Measurements from ENCODE around the gene ZNF428. TPM values are rescaled to one million over a fixed set of nuclear protein-coding genes. Genes with fewer than 3 reads are reported as not detected.
"Not testable (repeated sequence)": the region's sequence is repeated elsewhere in the genome, so short reads cannot be mapped to it uniquely, and the experiment has no call there.

ZNF428 gene
- polyA plus RNA-seq, 1 experiment, result 34.0 TPM

DNA sequence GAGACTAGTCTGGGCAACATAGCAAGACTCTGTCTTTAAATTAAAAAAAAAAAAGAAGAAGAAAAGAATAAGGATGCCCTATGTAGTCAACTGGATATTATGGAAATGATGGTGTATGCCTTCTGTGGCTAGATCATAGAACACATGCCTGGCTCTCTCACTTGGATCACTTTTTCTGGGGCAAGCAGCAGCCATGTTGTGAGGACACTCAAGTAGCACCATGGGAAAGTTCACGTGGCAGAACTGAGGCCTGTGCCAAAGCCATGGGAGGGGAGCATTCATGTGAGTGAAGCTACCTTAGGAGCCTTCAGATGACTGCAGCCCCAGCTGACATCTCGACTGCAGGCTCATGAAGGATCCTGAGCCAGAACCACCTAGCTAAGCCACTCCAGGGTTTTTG, 38.6 kb upstream of the ZNF428 start:
- H3K36me3 ChIP-seq (ENCODE audit: control insufficient read depth, insufficient read depth, low read length), result peaks cover 32% of the 10 kb centered on the region
- ChIA-PET POLR2A (no interaction called here), CTCF (no interaction called here)
- no peak overlapping the region for H3K4me3 ChIP-seq (ENCODE audit: low read depth, low read length)
- no peak for DNase-seq (ENCODE audit: low read depth)
- H3K27me3 ChIP-seq (ENCODE audit: control insufficient read depth, insufficient read depth, low read length), result no peaks in the 10 kb centered on the region
- TF ChIP-seq CTCF (IDR thresholded peaks at IDR 0.05; ENCODE audit: insufficient read depth, low read depth, low read length), result no peak

GRCh38 chr19:43656436-43656835, 37.0 kb upstream of the ZNF428 start:
- ChIA-PET POLR2A (interaction anchor here (0.6 kb wide), 2 partner anchors 12 to 119 kb away, joined by 3 read pairs; no protein-coding TSS in a partner anchor), CTCF (no interaction called here)
- Histone ChIP-seq H3K27me3 (ENCODE audit: control insufficient read depth, insufficient read depth, low read length) (no peaks in the 10 kb centered on the region), H3K36me3 (ENCODE audit: control insufficient read depth, insufficient read depth, low read length) (peaks cover 32% of the 10 kb centered on the region), H3K4me3 (ENCODE audit: low read depth, low read length) (no peak overlapping the region)
- DNase-seq (ENCODE audit: low read depth), result no peak
- TF ChIP-seq CTCF (IDR thresholded peaks at IDR 0.05; ENCODE audit: insufficient read depth, low read depth, low read length), result no peak

- TF ChIP-seq CTCF (IDR thresholded peaks at IDR 0.05; ENCODE audit: insufficient read depth, low read depth, low read length), result no peak
- no peaks in the 10 kb centered on the region for H3K27me3 ChIP-seq (ENCODE audit: control insufficient read depth, insufficient read depth, low read length)
- no peak overlapping the region for H3K4me3 ChIP-seq (ENCODE audit: low read depth, low read length)
- CTCF ChIA-PET, result interaction anchor here (0.9 to 1.8 kb wide), 8 partner anchors 9 to 139 kb away, joined by 3 to 8 read pairs (median 5); no protein-coding TSS in a partner anchor
- H3K36me3 ChIP-seq (ENCODE audit: control insufficient read depth, insufficient read depth, low read length), result peaks cover 33% of the 10 kb centered on the region
- POLR2A ChIA-PET, result no interaction called here
- no peak for DNase-seq (ENCODE audit: low read depth)
Observed at GRCh38 chr19:43652546-43652874, 33.1 kb upstream of the ZNF428 start.

DNA sequence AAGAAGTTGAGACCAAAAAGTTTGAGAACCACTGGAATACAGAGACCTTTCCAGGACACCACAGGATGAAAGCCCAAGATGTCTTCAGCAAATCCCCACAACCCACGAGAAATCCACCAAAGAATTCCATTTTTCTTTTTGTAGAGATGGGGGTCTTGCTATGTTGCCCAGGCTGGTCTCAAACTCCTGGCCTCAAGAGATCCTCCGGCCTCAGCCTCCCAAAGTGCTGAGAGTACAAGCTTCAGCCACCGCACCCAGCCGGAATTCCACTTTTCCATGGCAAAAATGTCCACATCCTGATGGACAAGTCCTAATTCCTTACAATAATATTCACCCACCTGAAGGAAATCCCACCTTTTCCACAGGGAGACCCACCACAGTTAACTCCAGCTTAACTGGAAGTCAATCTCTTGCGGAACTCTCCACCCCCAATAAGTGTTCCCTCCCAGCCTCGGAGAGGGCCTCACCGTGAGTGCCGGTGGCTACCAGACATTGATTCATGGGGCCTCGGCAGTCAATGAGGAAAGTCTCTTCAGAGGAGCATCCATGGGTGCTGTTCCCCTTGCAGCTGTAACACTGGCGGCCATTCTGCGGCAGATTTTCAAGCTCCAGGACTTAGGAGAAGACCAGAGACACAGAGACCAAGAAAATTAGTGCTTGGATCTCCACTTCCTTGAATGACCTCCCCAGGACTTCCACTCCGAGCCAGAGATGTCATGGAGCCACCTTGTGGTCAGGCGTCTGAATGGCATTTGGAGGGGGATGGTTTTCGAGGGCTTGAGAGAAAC, 32.5 kb upstream of the ZNF428 start:
- TF ChIP-seq CTCF (IDR thresholded peaks at IDR 0.05; ENCODE audit: insufficient read depth, low read depth, low read length), result peak; percentile 81
- peak; percentile 1 for DNase-seq (ENCODE audit: low read depth)
- Histone ChIP-seq H3K4me3 (ENCODE audit: low read depth, low read length) (no peak overlapping the region), H3K27me3 (ENCODE audit: control insufficient read depth, insufficient read depth, low read length) (no peaks in the 10 kb centered on the region), H3K36me3 (ENCODE audit: control insufficient read depth, insufficient read depth, low read length) (peaks cover 33% of the 10 kb centered on the region)
- CTCF ChIA-PET, result interaction anchor here (0.6 to 1.8 kb wide), 10 partner anchors 10 to 476 kb away, joined by 3 to 8 read pairs (median 4); no protein-coding TSS in a partner anchor
- POLR2A ChIA-PET, result no interaction called here

- CTCF ChIA-PET, result interaction anchor here (0.6 kb wide), 1 partner anchor 64 kb away, joined by 3 read pairs; no protein-coding TSS in a partner anchor
- H3K36me3 ChIP-seq (ENCODE audit: control insufficient read depth, insufficient read depth, low read length), result peaks cover 24% of the 10 kb centered on the region
- DNase-seq (ENCODE audit: low read depth); H3K27me3 ChIP-seq (ENCODE audit: control insufficient read depth, insufficient read depth, low read length); H3K4me3 ChIP-seq (ENCODE audit: low read depth, low read length); POLR2A ChIA-PET: not testable (repeated sequence)
Observed at GRCh38 chr19:43650276-43650675, 30.8 kb upstream of the ZNF428 start.

DNA sequence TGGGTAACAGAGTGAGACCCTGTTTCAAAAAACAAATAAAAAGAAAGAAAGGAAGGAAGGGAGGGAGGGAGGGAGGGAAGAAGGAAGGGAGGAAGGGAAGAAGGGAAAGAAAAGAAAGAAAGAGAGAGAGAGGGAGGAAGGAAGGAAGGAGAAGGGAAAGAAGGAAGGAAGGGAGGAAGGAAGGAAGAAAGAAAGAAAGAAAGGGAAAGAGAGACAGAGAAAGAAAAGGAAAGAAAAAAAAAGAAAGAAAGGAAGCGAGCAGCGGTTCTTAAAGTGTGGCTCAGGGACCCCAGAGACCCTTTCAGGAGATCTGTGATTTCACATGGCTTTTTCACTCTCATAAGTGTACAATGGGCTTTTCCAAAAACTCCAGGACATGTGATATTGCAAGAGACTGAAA, 30.1 kb upstream of the ZNF428 start:
- TF ChIP-seq CTCF (IDR thresholded peaks at IDR 0.05; ENCODE audit: insufficient read depth, low read depth, low read length), result no peak
- Histone ChIP-seq H3K36me3 (ENCODE audit: control insufficient read depth, insufficient read depth, low read length) (peaks cover 18% of the 10 kb centered on the region), H3K27me3 (ENCODE audit: control insufficient read depth, insufficient read depth, low read length) (no peaks in the 10 kb centered on the region), H3K4me3 (ENCODE audit: low read depth, low read length) (no peak overlapping the region)
- POLR2A ChIA-PET, result no interaction called here
- DNase-seq (ENCODE audit: low read depth), result no peak
- CTCF ChIA-PET, result no interaction called here

Measured in BJ (cell line).